Stimulated activated CD4-positive, alpha-beta T cell treated with anti-CD3 and anti-CD28 coated beads, Interleukin-15, amount 100 ng/mL, for 24 hours (primary cell): ENCODE measurements around the gene PTCD1.
A peak's percentile ranks its signal among the peaks of the same experiment; 100 is the strongest.
"Not testable (repeated sequence)": the region's sequence is repeated elsewhere in the genome, so short reads cannot be mapped to it uniquely, and the experiment has no call there.

Experiments
- DNase-seq: peaks from one replicate; pipeline ENCODE4 v3.0.0-alpha.2; 2020

Gene PTCD1

DNA sequence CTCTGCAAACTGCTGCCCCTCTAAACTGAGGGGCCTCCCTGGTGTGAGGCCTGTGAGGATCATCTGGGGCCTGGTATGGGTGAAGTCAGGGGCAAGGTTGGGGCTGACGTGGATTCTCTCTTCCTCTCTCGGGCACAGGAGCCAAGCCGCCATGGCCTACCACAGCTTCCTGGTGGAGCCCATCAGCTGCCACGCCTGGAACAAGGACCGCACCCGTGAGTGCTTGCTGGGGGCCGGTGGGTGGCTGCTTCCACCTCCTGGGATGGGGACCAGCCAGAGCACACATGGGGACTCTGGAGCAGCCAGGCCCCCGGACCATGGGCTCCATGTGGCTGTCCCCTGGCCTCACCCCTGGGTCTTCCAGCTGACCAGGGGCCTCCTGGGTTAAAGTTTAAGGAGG, 53.0 kb downstream of the PTCD1 start:
- DNase-seq, result no peak

DNA sequence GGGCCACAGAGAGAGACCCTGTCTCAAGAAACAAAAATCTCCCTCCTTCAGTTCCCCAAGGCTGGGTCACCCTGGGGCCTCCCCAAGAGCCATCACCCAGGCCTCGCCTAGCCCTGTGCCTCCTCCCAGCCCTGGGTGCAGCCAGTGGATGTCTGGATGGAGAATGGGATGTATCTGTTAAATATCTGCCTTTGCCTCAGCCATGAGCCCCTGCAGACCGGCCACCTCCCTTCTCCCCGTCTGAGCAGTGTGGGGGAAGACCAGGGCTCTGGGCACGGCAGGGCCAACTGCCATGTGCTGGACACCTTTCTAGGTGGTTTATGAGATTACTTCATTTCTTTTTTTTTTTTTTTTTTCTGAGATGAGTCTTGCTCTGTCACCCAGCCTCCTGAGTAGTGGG, 54.1 kb downstream of the PTCD1 start:
- no peak for DNase-seq

DNA sequence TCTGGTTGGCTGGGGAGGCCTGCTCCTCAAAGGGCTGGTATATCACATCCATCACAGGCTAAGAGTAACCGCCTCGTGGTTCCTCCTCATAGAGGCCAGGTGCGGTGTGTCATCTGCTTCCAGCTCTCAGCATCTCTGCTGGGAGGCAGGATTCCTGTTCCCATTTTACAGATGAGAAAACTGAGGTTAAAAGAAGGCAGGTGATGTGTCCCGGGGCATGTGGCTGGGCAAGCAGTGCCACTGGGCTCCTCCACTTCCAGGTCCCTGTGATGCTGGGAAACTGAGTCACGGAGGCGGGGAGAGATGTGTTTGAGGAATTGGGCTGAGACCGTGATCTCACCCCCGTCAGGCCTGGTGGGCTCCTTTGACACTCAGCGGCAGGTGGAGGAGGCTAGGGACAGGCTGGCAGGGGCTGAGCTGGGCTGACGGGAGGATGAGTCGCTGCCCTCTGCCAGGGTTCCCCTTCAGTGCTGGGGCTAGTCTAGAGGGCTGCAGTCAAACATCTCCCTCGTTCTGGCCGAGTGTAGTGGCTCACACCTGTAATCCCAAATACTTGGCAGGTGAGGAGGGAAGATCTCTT, 54.7 kb downstream of the PTCD1 start:
- DNase-seq, result no peak

DNA sequence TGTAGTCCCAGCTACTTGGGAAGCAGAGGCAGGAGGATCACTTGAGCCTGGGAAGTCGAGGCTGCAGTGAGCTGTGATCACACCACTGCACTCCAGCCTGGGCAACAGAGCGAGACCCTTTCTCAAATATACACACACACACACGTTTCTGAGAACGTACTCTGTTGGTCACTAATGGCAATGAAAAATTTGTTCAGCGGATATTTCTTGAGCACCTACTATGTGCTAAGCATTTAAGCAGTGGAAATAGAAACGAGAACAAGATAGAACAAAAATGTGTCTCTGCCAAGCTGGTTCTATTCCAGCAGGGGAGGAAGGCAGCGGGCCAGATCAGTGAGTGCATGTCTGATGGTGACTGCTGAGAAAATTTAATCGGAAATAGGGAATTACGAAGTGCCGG, 55.4 kb downstream of the PTCD1 start:
- no peak for DNase-seq

DNA sequence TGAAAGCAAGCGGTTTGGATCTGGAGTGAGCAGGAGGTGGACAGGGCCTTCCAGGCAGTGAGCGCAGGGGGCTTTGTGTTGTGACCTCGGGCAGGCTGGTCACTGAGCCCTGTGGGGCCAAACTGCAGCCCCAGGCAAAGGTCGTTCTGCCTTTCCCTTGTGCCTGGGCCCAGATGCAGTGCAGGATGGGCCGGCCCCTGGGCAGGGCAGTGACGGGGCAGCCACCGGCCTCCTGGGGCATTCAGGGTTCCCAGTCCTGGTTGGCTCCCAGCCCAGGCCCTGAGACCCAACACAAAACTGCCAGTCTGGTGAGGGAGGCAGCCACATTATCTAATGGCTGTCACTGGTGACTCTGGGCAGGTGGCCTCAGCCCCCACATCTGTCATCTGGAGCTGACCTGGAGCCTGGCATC, 56.9 kb downstream of the PTCD1 start:
- DNase-seq, result no peak

DNA sequence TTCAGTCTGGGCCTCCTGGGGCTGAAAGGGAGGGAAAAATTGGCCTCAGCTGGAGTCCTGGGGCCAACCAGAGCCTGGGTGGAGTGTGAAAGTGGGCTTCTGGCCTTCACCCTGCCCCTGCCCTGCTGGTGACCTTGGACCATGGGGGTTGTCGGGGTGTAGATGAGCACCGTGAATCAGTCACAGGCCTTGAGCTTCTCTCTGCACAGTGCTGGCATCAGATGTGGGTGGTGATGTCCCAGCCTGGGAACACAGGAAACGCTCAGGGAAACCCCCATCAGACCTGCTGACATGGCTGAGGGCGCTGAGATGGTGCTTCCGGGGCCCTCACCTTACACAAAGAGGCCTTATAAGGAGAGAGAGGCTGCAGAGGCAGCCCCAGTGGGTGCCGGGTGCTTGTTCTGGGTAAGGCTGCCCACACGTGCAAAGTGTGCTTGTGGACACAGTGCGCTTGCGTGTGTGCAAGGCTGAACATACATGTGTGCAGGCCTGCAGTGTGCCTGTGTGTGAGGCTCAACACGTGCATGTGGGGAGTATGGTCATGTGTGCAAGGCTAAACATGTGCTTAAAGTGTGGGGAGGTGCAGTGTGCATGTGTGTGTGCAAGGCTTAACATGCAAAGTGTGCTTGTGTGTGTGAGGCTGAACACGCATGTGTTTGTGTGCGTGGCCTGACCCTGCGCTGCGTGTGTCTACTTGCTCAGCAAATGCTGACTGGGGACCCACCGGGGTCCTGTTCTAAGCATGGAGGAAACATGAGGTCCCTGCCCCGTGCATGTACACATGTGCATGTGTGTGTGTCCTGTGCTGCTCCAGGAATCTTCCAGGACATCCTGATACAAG, 57.6 kb downstream of the PTCD1 start:
- DNase-seq, result peak; percentile 93

DNA sequence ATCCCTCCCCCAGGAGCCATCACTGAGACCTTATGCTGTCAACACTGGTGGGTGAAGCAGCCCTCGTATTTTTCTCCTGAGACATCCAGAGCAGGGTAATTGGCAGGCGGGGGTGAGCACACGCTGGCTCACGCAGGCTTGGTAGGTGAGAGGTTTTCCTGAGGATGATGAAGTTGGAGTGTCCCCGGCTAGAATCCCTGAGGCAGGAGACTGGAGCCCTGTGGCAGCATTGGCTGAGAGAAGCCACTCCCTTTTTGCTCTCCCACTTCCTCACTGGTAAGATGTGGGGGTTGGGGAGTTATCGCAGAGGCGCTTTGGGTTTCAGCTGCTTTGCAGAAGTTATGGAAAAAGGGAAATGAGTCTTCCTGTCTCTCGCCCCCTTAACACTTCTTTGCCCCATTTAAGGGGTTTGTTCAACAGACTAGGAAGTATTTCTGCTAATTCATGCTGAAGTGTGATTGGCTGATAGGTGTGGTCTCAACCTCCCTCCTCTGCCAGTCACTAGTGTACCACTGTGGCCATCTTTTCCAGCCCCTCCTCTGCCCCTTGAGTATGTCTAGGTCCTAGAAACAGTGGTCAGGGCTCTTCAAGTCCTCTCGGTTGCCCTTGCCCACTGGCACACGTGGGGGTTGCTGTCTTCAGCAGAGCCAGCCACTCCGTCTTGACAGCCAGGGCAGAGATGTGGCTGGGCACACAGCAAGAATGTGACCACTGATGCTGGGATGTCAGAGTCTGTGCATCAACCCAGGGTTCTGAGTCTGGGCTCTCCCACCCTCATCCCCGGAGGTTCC, 58.4 kb downstream of the PTCD1 start:
- DNase-seq, result peak; percentile 69

DNA sequence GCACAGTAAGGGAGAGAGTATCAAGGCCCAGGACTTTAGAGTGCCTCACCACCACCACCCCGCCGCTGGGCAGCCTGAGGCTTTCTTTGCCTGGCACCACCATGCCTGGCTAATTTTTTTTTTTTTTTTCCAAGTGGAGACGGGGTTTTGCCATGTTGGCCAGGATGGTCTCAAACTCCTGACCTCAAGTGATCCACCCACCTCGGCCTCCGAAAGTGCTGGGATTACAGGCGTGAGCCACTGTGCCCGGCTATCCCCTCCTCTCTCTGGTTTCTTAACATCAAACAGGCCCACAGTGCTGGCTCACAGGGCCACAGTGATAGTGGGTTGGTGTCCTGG, 58.9 kb downstream of the PTCD1 start:
- DNase-seq, result not testable (repeated sequence)

DNA sequence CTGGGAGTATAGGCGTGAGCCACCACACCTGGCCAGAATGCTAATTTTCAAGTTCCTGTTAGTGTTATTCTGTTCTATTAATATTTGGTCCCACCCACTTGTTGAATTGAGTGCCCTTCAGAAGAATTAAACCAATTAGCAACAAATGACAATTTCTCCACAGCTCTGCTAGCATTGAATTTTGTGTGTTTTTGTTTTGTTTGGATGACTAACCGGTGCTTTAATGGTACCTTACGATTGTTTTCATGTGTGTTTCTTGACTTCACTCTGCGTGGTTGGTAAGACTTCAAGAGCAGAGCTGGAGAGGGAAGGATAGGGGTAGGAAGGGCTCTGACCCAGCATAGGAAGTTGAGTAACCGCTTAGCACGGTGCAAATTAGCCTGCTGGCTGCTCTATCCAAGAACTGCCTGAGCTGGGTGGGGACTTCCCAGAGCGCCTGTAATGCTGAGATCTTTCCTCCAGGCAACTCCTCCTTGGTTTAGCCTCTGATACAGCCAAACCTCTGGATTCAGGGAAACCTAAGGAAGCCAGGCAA, 59.5 kb downstream of the PTCD1 start:
- DNase-seq, result peak; percentile 63

DNA sequence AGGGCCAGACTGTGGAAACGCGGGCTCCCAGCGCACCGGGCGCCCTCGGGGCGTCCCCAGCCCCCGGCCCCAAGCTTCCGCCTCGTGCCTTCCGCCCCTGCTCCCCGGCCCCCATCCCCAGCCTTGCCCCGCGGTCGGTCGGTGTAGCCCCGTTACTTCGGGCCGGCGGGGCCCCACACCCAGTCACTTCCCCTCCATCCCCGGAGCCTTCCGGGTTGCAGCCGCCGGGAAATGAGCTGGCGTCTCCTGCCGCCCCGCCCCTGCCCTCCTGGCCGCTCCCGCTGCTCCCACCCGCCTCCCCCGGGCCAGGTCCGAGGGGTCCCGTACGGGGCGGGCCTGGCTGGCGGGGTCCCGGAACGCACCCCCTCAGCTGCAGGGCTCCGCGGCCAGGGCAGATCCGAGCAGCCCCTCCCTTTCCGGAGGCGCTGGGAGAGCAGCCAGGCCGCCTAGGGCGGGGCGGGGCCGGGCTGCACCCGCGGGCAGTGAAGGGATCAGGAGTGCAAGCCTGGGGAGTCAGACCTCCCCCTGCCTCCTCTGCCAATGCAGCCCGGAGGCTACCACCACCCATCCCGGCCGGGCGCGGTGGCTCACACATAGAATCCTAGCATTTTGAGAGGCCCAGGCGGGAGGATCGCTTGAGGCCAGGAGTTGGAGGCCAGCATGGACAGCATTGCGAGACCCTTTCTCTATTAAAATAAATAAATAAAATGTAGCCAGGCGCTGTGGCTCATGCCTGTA, 63.4 kb downstream of the PTCD1 start:
- peak; percentile 81 for DNase-seq

DNA sequence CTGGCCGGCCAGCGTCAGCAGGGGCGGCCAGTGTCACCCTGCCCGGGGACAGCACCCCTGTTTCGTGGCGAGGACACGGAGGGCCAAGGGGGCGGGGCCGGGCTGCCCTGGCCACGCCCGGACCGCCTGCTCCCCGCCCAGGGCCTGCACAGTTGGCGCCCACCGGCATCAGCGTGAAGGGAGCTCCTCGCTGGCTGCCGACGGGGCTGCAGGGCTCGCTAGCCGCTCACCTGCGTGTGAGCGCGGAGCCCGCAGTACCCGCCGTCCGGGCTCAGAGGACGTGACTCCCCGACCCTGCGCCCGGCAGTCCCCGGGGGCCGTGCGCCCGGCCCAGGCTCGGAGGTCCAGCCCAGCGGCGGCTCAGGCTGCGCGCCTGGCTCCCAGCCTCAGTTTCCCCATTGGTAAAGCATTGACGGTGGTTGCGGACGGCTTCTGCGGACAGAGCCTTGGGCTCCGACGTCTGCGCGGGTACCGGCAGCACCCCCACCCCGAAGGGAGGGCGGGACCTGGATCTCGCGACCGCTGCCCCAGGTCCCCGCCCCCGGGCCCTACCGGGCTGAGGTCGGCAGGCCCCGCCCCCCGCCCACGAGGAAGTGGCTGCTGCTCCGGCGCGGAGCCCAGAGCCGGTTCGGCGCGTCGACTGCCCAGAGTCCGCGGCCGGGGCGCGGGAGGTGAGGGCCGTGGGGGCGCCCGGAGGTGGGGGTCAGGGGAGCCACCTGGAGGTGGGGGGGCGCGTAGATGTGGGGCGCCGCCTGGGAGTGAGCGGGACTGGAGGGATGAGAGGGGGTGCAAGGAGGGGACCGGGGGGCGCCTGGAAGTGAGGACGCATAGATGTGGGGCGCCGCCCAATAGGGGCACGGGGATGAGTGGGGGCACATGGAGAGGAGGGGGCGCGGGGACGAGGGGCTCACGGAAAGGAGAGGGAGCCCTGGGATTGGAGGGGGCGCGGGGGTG, 64.2 kb downstream of the PTCD1 start, which contains the start of gene ARPC1B:
Gene ARPC1B, plus strand, starts transcription at position 620 of the 954 bp plus-strand sequence. CDS start 10,985 bp downstream, outside the sequence.
- peak; percentile 93 for DNase-seq

DNA sequence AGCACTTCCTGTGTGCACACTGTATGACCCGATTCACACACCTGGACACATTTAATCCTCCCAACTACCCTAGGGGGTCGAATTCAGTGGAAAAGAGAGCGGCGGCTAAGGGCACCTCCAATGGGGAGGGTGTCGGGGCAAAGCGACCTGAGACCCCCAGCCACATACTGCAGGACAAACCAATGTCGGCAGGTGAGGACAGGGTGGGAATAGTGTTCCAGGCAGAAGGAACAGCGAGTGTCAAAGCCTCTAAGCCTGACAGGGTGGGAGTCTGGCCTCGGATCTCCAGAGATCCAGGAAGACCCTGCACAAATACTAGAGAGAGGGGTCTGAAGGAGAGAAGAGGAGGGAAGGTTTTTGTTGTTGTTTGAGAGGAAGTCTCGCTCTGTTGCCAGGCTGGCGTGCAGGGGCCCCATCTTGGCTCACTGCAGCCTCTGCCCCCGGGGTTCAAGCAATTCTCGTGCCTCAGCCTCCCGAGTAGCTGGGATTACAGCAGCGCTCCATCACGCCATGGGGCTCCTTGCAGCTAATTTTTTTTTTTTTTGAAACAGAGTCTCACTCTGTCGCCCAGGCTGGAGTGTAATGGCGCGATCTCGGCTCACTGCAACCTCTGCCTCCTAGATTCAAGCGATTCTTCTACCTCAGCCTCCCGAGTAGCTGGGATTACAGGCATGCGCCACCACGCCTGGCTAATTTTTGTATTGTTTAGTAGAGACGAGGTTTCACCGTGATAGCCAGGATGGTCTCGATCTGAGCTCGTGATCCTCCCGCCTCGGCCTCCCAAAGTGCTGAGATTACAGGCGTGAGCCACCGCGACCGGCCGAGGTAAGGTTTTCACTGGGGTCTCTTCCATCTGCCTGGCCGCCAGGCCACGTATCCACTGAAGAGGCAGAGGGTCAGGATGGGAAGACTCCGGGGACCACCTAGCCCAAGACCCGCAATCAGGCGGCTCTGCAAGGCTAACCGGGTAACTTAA, 65.2 kb downstream of the PTCD1 start:
- DNase-seq, result no peak

DNA sequence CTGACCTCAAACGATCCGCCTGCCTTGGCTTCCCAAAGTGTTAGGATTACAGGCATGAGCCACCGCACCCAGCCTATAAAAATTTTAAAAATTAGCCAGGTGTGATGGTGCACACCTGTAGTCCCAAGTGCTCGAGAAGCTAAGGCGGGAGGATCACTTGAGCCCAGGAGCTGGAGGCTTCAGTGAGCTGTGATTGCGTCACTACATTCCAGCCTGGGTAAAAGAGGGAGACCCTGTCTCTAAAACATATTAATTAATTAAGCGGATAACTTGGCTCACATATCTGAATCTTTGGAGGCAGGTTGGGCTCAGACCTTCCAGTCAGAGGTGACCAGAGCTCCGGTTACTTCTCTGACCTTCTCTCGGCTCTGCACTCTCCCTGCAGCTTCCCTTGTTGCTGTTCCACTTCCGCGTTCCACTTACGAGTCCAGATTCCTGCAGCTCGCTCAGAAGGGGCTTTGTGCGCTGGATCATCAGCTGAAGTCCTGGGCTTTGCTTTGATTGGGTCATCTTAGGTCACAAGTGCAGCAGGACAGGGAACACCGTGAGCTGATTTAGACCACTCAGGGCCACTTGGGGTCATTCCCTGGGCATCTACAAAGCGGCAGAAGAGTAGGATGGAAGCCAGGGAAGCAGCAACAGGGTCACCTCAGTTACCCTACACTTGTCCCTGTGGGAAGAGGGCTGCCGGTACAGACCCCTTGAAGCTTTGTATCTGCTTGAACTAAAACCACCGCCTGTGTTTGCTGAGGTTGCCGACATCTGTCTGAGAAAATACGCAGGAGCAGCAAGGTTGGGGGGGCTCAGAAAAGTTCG, 66.1 kb downstream of the PTCD1 start:
- no peak for DNase-seq

DNA sequence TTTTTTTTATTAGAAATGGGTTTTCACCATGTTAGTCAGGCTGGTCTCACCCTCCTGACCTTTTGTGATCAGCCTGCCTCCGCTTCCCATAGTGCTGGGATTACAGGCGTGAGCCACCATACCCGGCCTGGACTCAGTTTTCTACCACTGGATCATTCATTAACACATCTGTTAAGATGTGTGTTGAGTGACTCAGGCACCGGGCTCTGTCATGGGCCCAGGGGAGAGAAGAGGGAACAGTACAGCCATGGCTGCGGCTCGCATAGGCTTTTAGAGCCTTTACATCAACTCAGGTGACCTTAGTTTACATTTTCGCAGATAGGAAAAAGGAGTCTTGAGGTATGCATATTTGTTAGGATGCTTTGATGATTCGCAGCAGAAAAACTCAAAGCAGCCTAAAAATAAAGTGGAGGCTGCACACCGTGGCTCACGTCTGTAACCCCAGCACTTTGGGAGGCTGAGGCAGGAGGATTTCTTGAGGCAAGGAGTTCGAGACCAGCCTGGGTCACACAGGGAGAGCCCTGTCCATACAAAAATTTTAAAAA, 67.2 kb downstream of the PTCD1 start:
- no peak for DNase-seq

DNA sequence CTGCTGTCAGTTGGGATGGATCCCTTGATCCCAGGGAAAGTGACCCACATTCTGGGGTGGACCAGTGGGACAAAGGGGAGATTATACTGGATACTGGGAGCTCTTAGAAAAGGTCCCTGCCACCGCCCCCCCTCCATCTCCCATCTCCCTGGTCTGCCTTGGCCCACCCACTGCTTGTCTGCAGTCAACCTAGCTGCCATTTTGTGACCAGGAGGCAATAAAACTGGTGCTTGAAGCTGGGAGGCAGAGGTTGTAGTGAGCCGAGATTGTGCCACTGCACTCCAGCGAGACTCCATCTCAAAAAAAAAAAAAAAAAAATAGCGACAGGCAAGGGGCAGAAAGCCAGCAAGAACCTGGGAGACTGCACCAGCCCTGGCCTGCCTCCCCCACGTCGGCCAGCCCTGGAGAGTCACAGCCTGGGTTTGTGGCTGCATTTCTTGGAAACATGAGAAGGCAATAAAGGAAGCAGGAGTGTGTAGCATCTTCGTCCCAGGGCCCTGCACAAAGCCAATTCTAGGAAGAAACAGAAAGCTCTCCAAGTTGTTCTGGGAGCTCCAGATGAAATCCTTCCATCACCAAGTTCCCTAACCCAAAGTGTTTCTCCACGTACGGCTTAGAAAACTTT, 68.7 kb downstream of the PTCD1 start:
- no peak for DNase-seq

DNA sequence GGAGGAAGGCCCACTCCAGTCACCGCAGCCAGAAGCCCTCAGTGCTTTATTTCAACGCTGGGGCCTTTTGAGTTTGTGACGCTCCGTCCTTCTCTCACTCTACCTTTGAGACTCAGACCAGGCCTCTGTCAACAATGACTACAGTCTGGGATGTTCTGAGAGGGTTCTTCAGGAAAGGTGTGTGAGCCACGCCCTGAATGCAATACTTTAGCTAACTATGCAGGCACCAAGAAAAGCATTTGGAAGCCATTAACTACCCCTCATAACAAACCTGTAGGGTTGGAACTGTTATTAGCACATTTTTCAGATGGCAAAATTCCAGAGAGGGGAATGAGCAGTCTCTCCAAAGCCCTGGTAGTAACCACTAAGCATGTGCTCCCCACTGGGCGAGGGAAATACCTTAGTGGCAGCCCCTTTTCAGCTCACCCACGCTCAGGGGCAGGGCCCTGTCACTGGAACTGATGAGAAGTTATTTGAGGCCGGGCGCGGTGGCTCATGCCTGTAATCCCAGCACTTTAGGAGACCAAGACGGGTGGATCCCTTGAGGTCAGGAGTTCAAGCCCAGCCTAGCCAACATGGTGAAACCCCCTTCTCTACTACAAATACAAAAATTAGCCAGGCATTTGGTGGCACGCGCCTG, 69.7 kb downstream of the PTCD1 start:
- no peak for DNase-seq
